ENCODE results near the gene SCNN1B. TPM values are rescaled to one million over a fixed set of nuclear protein-coding genes. Genes with fewer than 3 reads are reported as not detected.

SCNN1B gene
- total RNA-seq, 2 donors from 2014 or later, result 4.7 TPM; not detected in 1

GRCh38 chr16:23269248-23269953 lies 32.7 kb upstream of the SCNN1B start:
- Histone ChIP-seq H3K4me1 (no peaks in the 10 kb centered on the region), H3K27ac (no peak overlapping the region), H3K4me3 (no peak overlapping the region), H3K36me3 (replicated peaks in 1 of 2; ENCODE audit: insufficient read depth in 1 of 2, low read depth in 2 of 2) (no peaks in the 10 kb centered on the region), H3K27me3 (no peaks in the 10 kb centered on the region), H3K9me3 (no peaks in the 10 kb centered on the region)
- no peak for TF ChIP-seq POLR2A (IDR thresholded peaks at IDR 0.05)
- TF ChIP-seq, protein P1, sequence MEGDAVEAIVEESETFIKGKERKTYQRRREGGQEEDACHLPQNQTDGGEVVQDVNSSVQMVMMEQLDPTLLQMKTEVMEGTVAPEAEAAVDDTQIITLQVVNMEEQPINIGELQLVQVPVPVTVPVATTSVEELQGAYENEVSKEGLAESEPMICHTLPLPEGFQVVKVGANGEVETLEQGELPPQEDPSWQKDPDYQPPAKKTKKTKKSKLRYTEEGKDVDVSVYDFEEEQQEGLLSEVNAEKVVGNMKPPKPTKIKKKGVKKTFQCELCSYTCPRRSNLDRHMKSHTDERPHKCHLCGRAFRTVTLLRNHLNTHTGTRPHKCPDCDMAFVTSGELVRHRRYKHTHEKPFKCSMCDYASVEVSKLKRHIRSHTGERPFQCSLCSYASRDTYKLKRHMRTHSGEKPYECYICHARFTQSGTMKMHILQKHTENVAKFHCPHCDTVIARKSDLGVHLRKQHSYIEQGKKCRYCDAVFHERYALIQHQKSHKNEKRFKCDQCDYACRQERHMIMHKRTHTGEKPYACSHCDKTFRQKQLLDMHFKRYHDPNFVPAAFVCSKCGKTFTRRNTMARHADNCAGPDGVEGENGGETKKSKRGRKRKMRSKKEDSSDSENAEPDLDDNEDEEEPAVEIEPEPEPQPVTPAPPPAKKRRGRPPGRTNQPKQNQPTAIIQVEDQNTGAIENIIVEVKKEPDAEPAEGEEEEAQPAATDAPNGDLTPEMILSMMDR (IDR thresholded peaks at IDR 0.05), result no peak
- DNase-seq (no peak), ATAC-seq (no peak)
- intact Hi-C loops (cut with DNase I), result no loop called here
- WGBS, 2 donors, result 75 to 80% methylated on average over 6 of the region's 6 CpGs

DNA sequence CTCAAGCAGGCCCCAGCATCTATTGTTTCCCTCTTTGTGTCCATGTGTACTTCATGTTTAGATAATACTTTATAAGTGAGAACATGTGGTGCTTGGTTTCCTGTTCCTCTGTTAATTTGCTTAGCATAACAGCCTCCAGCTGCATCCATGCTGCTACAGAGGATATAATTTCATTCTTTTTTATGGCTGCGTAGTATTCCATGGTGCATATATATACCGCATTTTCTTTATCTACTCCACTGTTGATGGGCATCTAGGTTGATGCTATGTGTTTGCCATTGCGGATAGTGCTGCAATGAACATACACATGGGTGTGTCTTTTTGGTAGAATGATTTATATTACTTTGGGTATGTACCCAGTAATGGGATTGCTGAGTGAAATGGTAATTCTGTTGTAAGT lies 31.4 kb upstream of the SCNN1B start:
- intact Hi-C loops (cut with DNase I), result no loop called here
- WGBS, 2 donors, result 86 to 94% methylated on average over 3 of the region's 3 CpGs
- no peak for ATAC-seq
- no peaks in the 10 kb centered on the region for H3K36me3 ChIP-seq (replicated peaks in 1 of 2; ENCODE audit: insufficient read depth in 1 of 2, low read depth in 2 of 2)
- no peaks in the 10 kb centered on the region for H3K4me1 ChIP-seq
- TF ChIP-seq, protein P1 (IDR thresholded peaks at IDR 0.05), result no peak
- no peak for TF ChIP-seq POLR2A (IDR thresholded peaks at IDR 0.05)
- no peaks in the 10 kb centered on the region for H3K27me3 ChIP-seq
- H3K9me3 ChIP-seq, result no peaks in the 10 kb centered on the region
- H3K4me3 ChIP-seq, result no peak overlapping the region
- no peak overlapping the region for H3K27ac ChIP-seq
- no peak for DNase-seq

GRCh38 chr16:23274968-23275367 lies 27.1 kb upstream of the SCNN1B start:
- intact Hi-C loops (cut with DNase I), result no loop called here
- Histone ChIP-seq H3K4me1 (no peaks in the 10 kb centered on the region), H3K27me3 (no peaks in the 10 kb centered on the region), H3K27ac (no peak overlapping the region), H3K4me3 (no peak overlapping the region), H3K9me3 (no peaks in the 10 kb centered on the region), H3K36me3 (replicated peaks in 1 of 2; ENCODE audit: insufficient read depth in 1 of 2, low read depth in 2 of 2) (no peaks in the 10 kb centered on the region)
- ATAC-seq, result no peak
- TF ChIP-seq POLR2A (IDR thresholded peaks at IDR 0.05), result no peak
- TF ChIP-seq, protein P1 (IDR thresholded peaks at IDR 0.05), result no peak
- no peak for DNase-seq
- 28 to 35% methylated on average over 2 of the region's 2 CpGs for WGBS, 2 donors

- Histone ChIP-seq H3K27me3 (peaks cover 0 to 10% of the 10 kb centered on the region in 2 donors), H3K4me1 (no peaks in the 10 kb centered on the region), H3K4me3 (no peak overlapping the region), H3K27ac (no peak overlapping the region), H3K9me3 (no peaks in the 10 kb centered on the region), H3K36me3 (replicated peaks in 1 of 2; ENCODE audit: insufficient read depth in 1 of 2, low read depth in 2 of 2) (no peaks in the 10 kb centered on the region)
- 55 to 76% methylated on average over 4 of the region's 4 CpGs for WGBS, 2 donors
- no peak for DNase-seq
- TF ChIP-seq, protein P1 (IDR thresholded peaks at IDR 0.05), result no peak
- no peak for TF ChIP-seq POLR2A (IDR thresholded peaks at IDR 0.05)
- intact Hi-C loops (cut with DNase I), result no loop called here
- no peak for ATAC-seq
Measured at GRCh38 chr16:23276821-23277220, 25.3 kb upstream of the SCNN1B start.

- TF ChIP-seq, protein P1 (IDR thresholded peaks at IDR 0.05), result no peak
- no peak for TF ChIP-seq POLR2A (IDR thresholded peaks at IDR 0.05)
- Histone ChIP-seq H3K9me3 (no peaks in the 10 kb centered on the region), H3K27me3 (peaks cover 0 to 10% of the 10 kb centered on the region in 2 donors), H3K27ac (no peak overlapping the region), H3K4me3 (no peak overlapping the region), H3K4me1 (no peaks in the 10 kb centered on the region), H3K36me3 (replicated peaks in 1 of 2; ENCODE audit: insufficient read depth in 1 of 2, low read depth in 2 of 2) (no peaks in the 10 kb centered on the region)
- WGBS, 2 donors, result 34 to 53% methylated on average over 2 of the region's 2 CpGs
- DNase-seq (no peak), ATAC-seq (no peak)
- intact Hi-C loops (cut with DNase I), result no loop called here
Measured at GRCh38 chr16:23278031-23278430, 24.1 kb upstream of the SCNN1B start.

All from body of pancreas (tissue), 4 donors.